Measurements from ENCODE around the gene HOXB3.

- TF ChIP-seq CTCF (IDR thresholded peaks at IDR 0.05) (no peak), REST (IDR thresholded peaks at IDR 0.05; ENCODE audit: low read depth, low read length) (no peak), EP300 (IDR thresholded peaks at IDR 0.05; ENCODE audit: borderline replicate concordance in 1 of 2, low read depth in 1 of 2, low read length in 1 of 2) (no peak), RXRA (IDR thresholded peaks at IDR 0.05; ENCODE audit: borderline replicate concordance, low read depth) (no peak), POLR2AphosphoS5 (IDR thresholded peaks at IDR 0.05; ENCODE audit: low read depth, low read length) (no peak), FOXM1 (IDR thresholded peaks at IDR 0.05; ENCODE audit: low read depth) (no peak), GATA2 (CRISPR knock-in tag; IDR thresholded peaks at IDR 0.05) (no peak), CHD2 (IDR thresholded peaks at IDR 0.05; ENCODE audit: low read length, partially characterized antibody) (no peak), SIN3A (IDR thresholded peaks at IDR 0.05; ENCODE audit: borderline replicate concordance, low read depth, low read length) (no peak)
Measured at GRCh38 chr17:48599354-48599753, 9.3 kb upstream of the HOXB3 start.
